Measurements from ENCODE around the gene KCNJ11. TPM values are rescaled to one million over a fixed set of nuclear protein-coding genes. Genes with fewer than 3 reads are reported as not detected.
A peak's percentile ranks its signal among the peaks of the same experiment; 100 is the strongest.

KCNJ11 gene
- total and polyA plus RNA-seq, 2 of the 4 experiments (the other 2 are of a cell fraction), result not detected

DNA sequence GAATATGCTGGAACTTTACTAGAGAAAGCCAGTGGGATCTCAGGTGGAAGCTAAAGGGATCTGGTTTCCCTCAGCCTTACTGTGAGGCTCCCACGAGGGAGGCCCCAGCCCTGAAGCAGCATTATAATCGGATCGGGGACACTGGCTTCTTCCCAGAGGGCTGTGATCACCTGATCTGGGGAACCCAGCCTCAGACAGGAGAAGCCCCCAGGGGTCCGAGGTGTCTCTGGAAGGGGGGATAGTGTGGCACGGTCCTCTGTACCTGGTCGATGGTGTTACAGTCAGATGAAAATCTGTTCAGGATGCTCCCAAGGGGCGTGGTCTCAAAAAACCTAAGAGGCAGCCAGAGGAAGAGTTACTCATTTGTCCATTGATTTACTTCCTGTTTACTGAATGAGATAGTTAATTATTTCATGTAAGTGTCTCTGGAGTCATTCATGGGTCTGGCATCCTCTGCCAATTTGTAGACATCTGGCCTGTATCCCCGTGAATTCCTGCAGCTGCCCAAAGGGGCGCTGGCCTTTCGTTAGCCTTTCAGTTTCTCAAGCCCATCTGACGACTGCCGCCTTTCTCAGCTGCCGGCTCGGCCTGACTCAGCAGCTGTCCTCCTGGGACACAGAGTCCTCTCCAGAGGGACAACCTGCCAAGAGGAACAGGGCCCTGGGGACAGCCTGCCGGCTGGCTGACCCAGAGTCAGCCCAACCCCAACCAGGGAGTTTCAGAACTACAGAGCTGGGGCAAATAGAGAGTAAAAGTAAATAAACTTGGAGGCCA lies 17.0 kb upstream of the KCNJ11 start:
- Histone ChIP-seq H3K4me1 (ENCODE audit: control insufficient read depth, insufficient read depth, low read length) (no peaks in the 10 kb centered on the region), H2BK15ac (ENCODE audit: low read depth, low read length) (no peak overlapping the region), H3K36me3 (ENCODE audit: control insufficient read depth, insufficient read depth, low read length) (no peaks in the 10 kb centered on the region), H3K4me3 (ENCODE audit: insufficient read depth, low read depth, low read length) (no peak overlapping the region), H3K23ac (ENCODE audit: low read depth, low read length) (no peak overlapping the region), H3K18ac (ENCODE audit: low read depth, low read length) (no peak overlapping the region), H2AFZ (replicated peaks; ENCODE audit: low read length, poor library complexity) (peak overlapping the region; percentile 40), H3K79me1 (ENCODE audit: low read depth in 1 of 2, low read length in 2 of 2) (no peaks in the 10 kb centered on the region), H3K56ac (ENCODE audit: extremely low read depth, insufficient read depth, low read length) (no peak overlapping the region), H4K20me1 (ENCODE audit: insufficient read depth, low read length) (no peaks in the 10 kb centered on the region), H4K5ac (ENCODE audit: low read depth, low read length) (no peak overlapping the region), H3K9me1 (ENCODE audit: insufficient read depth, low read length) (no peaks in the 10 kb centered on the region), H3K14ac (replicated peaks; ENCODE audit: low read depth, low read length) (no peak overlapping the region), H3K27me3 (ENCODE audit: control insufficient read depth, insufficient read depth, low read length) (peaks cover 8% of the 10 kb centered on the region), H3K9ac (ENCODE audit: low read depth, low read length) (no peak overlapping the region), H4K91ac (ENCODE audit: insufficient read depth, low read depth, low read length) (no peak overlapping the region), H3K9me3 (ENCODE audit: control insufficient read depth, insufficient read depth, low read length) (0 out of 2 replicates have a peak, but pooled peaks cover 3% of the 10 kb centered on the region), H2BK120ac (ENCODE audit: low read depth, low read length) (no peak overlapping the region), H3K4me2 (ENCODE audit: low read depth, low read length) (peak overlapping the region; percentile 19; the same call in 1 of the 2 replicates), H2AK9ac (replicated peaks; ENCODE audit: low read depth, low read length, poor library complexity) (no peak overlapping the region), H3K27ac (ENCODE audit: insufficient read depth, low read length) (no peak overlapping the region), H2BK5ac (ENCODE audit: low read depth, low read length, poor library complexity, severe bottlenecking) (no peak overlapping the region), H2BK20ac (ENCODE audit: low read depth, low read length) (no peak overlapping the region), H4K8ac (ENCODE audit: low read depth in 2 of 2, low read length in 2 of 2) (no peak overlapping the region), H2AK5ac (ENCODE audit: low read depth, low read length) (no peak overlapping the region), H3K4ac (ENCODE audit: low read depth, low read length) (no peak overlapping the region)
- TF ChIP-seq BHLHE40 (IDR thresholded peaks at IDR 0.05; ENCODE audit: low read depth, low read length) (no peak), RAD21 (IDR thresholded peaks at IDR 0.05; ENCODE audit: low read length) (no peak), RFX5 (IDR thresholded peaks at IDR 0.05; ENCODE audit: low read depth, low read length) (no peak), MAZ (IDR thresholded peaks at IDR 0.05; ENCODE audit: borderline replicate concordance, low read depth, low read length) (no peak), CEBPB (IDR thresholded peaks at IDR 0.05; ENCODE audit: low read depth, low read length) (no peak), FOS (IDR thresholded peaks at IDR 0.05; ENCODE audit: low read depth, low read length) (no peak), MXI1 (IDR thresholded peaks at IDR 0.05; ENCODE audit: borderline replicate concordance, low read depth, low read length) (no peak), RCOR1 (IDR thresholded peaks at IDR 0.05; ENCODE audit: insufficient replicate concordance, low read length) (no peak), NFE2L2 (IDR thresholded peaks at IDR 0.05; ENCODE audit: low read depth, low read length) (no peak), POLR2A (IDR thresholded peaks at IDR 0.05; ENCODE audit: low read depth, low read length) (no peak), SMC3 (IDR thresholded peaks at IDR 0.05; ENCODE audit: low read depth, low read length) (no peak)
- TF ChIP-seq, protein P1, sequence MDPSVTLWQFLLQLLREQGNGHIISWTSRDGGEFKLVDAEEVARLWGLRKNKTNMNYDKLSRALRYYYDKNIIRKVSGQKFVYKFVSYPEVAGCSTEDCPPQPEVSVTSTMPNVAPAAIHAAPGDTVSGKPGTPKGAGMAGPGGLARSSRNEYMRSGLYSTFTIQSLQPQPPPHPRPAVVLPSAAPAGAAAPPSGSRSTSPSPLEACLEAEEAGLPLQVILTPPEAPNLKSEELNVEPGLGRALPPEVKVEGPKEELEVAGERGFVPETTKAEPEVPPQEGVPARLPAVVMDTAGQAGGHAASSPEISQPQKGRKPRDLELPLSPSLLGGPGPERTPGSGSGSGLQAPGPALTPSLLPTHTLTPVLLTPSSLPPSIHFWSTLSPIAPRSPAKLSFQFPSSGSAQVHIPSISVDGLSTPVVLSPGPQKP (IDR thresholded peaks at IDR 0.05; ENCODE audit: borderline replicate concordance, low read depth, low read length), result no peak
- TF ChIP-seq, protein P2, sequence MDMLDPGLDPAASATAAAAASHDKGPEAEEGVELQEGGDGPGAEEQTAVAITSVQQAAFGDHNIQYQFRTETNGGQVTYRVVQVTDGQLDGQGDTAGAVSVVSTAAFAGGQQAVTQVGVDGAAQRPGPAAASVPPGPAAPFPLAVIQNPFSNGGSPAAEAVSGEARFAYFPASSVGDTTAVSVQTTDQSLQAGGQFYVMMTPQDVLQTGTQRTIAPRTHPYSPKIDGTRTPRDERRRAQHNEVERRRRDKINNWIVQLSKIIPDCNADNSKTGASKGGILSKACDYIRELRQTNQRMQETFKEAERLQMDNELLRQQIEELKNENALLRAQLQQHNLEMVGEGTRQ (IDR thresholded peaks at IDR 0.05; ENCODE audit: low read depth, low read length), result no peak
- TF ChIP-seq, protein P3, sequence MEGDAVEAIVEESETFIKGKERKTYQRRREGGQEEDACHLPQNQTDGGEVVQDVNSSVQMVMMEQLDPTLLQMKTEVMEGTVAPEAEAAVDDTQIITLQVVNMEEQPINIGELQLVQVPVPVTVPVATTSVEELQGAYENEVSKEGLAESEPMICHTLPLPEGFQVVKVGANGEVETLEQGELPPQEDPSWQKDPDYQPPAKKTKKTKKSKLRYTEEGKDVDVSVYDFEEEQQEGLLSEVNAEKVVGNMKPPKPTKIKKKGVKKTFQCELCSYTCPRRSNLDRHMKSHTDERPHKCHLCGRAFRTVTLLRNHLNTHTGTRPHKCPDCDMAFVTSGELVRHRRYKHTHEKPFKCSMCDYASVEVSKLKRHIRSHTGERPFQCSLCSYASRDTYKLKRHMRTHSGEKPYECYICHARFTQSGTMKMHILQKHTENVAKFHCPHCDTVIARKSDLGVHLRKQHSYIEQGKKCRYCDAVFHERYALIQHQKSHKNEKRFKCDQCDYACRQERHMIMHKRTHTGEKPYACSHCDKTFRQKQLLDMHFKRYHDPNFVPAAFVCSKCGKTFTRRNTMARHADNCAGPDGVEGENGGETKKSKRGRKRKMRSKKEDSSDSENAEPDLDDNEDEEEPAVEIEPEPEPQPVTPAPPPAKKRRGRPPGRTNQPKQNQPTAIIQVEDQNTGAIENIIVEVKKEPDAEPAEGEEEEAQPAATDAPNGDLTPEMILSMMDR (conservative IDR thresholded peaks at IDR 0.05; ENCODE audit: low read depth, low read length), result no peak
- intact Hi-C loops (cut with micrococcal nuclease) (no loop called here), in situ Hi-C loops (cut with MboI; ENCODE audit: low sequenced_read_pairs) (no loop called here), dilution Hi-C loops (cut with HindIII; ENCODE audit: low sequenced_read_pairs, unreplicated experiment) (no loop called here)
- BruUV-seq (replicated peaks), result no TSS peak
- 45% methylated on average over 4 of the region's 15 CpGs; no CpG with 5 or more reads in 1 of the 2 experiments for WGBS, 2 experiments (ENCODE audit: extremely low coverage in 2 of 2, insufficient read length in 1 of 2)
- ATAC-seq (ENCODE audit: low read depth) (peak; percentile 69), DNase-seq (peak; percentile 7)
- CTCF ChIA-PET, result no interaction called here
- POLR2A ChIA-PET (ENCODE audit: unreplicated experiment), result no interaction called here
